Mucosa of descending colon (tissue), 3 donors: ENCODE measurements around the gene SCRN1. TPM values are rescaled to one million over a fixed set of nuclear protein-coding genes. Genes with fewer than 3 reads are reported as not detected.

Experiments
- ATAC-seq: fragments of 200-7000 bp; cut with Tn5 transposase; one replicate; pipeline ENCODE4 v1.9.1; 2020; ENCODE audit warnings: mild to moderate bottlenecking, moderate library complexity
- DNase-seq, 3 donors: peaks; one replicate each; pipeline ENCODE4 v3.0.0-alpha.2; 2020
- H3K36me3 ChIP-seq: fragments of 200-600 bp; one replicate; pipeline ENCODE4 v1.8.0; 2021; ENCODE audit warnings: low read depth, mild to moderate bottlenecking
- H3K4me1 ChIP-seq: fragments of 200-600 bp; one replicate; pipeline ENCODE4 v1.8.0; 2021; ENCODE audit warnings: low read depth, mild to moderate bottlenecking
- H3K4me3 ChIP-seq: fragments of 200-600 bp; one replicate; pipeline ENCODE4 v1.8.0; 2021; ENCODE audit warnings: mild to moderate bottlenecking
- H3K9me3 ChIP-seq: fragments of 200-600 bp; one replicate; pipeline ENCODE4 v1.8.0; 2021; ENCODE audit warnings: mild to moderate bottlenecking
- intact Hi-C, 2 donors: fragments of 100-400 bp; cut with DNase I in 1 of 2; cut with micrococcal nuclease in 1 of 2; formaldehyde crosslinking; loops; one replicate each; pipeline versions ENCODE4 v1.11.0 to v1.11.1; 2022; cut with DNase I, micrococcal nuclease
- total RNA-seq, 3 donors: library from RNA; stranded (reverse); fragmentation: NEBNext Ultra II Directional in 2 of 3; extraction: Animal tissue kit (Norgen Biotek cat#: 25700) in 2 of 3; gene quantifications; one replicate each; pipeline versions ENCODE4 v1.2.1 to v1.2.4, GENCODE V29; 2021 to 2023
- TF ChIP-seq, protein P1 (sequence below): fragments of 200-600 bp; IDR thresholded peaks from one replicate; pipeline ENCODE4 v1.8.0; 2022; ENCODE audit warnings: antibody characterized with exemption, mild to moderate bottlenecking
- donor health status: DM: no; HTN: no; CAD: no; lungs with moderate emphysema.
- donor health status: DM: no; HTN: no; CAD: no.
- donor health status: DM: no; HTN: yes; CAD: no.

SCRN1 gene
- total RNA-seq, 3 donors from 2014 or later, result 6.4 to 60.2 (median 11.2) TPM

DNA sequence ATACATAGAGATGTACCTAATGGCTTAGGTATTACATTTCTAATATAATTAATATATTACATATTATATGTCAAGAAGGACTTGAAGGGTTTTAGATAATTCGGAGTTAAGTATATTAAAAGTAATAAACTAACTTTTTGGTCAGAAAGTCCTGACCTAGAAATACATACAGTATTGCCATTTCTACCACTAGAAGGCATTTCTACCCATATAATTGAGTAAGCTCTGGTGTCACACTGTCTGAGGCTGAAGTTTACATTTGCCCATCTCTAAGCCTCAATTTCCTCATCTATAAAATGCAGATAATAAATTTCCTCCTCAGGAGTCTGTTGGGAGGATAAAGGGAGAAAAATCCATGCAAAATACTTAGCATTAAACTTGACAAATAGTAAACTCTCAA, 29.8 kb upstream of the SCRN1 start:
- Histone ChIP-seq H3K9me3 (no peaks in the 10 kb centered on the region), H3K4me3 (no peak overlapping the region), H3K36me3 (no peaks in the 10 kb centered on the region), H3K4me1 (peaks cover 3% of the 10 kb centered on the region)
- DNase-seq (no peak), ATAC-seq (no peak)
- intact Hi-C loops, result no loop called here
- TF ChIP-seq, protein P1, sequence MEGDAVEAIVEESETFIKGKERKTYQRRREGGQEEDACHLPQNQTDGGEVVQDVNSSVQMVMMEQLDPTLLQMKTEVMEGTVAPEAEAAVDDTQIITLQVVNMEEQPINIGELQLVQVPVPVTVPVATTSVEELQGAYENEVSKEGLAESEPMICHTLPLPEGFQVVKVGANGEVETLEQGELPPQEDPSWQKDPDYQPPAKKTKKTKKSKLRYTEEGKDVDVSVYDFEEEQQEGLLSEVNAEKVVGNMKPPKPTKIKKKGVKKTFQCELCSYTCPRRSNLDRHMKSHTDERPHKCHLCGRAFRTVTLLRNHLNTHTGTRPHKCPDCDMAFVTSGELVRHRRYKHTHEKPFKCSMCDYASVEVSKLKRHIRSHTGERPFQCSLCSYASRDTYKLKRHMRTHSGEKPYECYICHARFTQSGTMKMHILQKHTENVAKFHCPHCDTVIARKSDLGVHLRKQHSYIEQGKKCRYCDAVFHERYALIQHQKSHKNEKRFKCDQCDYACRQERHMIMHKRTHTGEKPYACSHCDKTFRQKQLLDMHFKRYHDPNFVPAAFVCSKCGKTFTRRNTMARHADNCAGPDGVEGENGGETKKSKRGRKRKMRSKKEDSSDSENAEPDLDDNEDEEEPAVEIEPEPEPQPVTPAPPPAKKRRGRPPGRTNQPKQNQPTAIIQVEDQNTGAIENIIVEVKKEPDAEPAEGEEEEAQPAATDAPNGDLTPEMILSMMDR, result no peak

DNA sequence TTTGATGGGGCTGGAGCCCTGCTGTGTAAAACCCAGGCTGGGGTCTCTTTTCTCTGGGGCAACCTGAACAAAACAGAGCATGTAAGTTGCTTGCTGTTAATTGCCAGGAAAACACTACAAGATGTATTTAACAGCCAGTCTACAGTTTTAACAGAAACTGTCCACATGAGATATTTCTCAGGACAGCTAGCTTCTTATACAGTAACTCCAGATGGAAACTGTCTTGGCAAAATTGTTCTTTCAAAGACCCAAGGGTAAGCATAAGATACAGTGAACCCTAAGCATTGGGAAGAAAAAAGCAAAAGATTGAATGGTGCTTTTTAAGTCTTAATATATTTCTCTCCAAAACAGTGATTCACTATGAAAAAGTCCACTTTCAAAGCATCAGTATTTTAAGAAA, 28.9 kb upstream of the SCRN1 start:
- DNase-seq (no peak), ATAC-seq (no peak)
- H3K9me3 ChIP-seq, result no peaks in the 10 kb centered on the region
- no peak overlapping the region for H3K4me3 ChIP-seq
- intact Hi-C loops, result no loop called here
- no peaks in the 10 kb centered on the region for H3K4me1 ChIP-seq
- no peaks in the 10 kb centered on the region for H3K36me3 ChIP-seq
- TF ChIP-seq, protein P1, result no peak

DNA sequence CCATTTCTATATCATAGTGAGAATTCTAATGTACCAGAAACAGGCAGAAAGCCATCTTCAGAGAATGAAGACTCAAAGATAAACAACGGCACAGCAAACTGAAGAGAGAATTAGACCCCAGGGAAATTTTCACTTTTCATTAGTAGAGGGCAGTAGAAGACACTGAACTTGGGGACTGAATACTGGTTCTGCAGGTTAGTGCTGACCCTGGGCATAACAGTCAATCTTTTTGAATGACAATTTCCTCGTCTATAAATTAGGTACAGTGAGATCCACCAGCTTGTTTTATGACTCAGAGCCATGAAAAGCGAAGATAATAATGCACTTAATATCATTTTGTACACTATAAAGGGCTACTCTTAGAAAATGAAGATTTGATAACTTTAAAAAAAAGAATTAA, 23.2 kb upstream of the SCRN1 start:
- DNase-seq, result no peak
- TF ChIP-seq, protein P1, result no peak
- H3K4me1 ChIP-seq, result no peaks in the 10 kb centered on the region
- intact Hi-C loops, result no loop called here
- no peaks in the 10 kb centered on the region for H3K9me3 ChIP-seq
- no peak overlapping the region for H3K4me3 ChIP-seq
- no peak for ATAC-seq
- no peaks in the 10 kb centered on the region for H3K36me3 ChIP-seq

DNA sequence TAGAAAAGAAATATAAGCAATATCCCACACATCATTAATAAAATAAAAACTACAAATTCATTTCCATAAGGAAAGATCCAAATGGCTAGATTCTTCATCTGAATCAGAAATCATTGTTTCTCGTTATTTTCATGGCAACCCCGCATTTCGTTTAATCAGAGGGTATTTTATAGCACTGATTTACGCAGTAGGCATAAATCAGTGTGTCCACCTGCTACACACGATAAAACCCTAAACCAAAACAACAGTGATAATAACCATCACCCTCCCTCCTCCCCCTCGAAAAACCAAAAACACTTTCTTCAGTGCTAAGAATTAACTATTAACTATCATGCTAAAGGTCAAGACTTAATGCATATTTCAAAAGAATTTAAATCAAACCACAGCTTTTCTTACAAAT, 20.4 kb upstream of the SCRN1 start:
- H3K36me3 ChIP-seq, result no peaks in the 10 kb centered on the region
- no peak for ATAC-seq
- no peaks in the 10 kb centered on the region for H3K9me3 ChIP-seq
- DNase-seq, result no peak
- no peaks in the 10 kb centered on the region for H3K4me1 ChIP-seq
- intact Hi-C loops, result no loop called here
- no peak overlapping the region for H3K4me3 ChIP-seq
- TF ChIP-seq, protein P1, result no peak

DNA sequence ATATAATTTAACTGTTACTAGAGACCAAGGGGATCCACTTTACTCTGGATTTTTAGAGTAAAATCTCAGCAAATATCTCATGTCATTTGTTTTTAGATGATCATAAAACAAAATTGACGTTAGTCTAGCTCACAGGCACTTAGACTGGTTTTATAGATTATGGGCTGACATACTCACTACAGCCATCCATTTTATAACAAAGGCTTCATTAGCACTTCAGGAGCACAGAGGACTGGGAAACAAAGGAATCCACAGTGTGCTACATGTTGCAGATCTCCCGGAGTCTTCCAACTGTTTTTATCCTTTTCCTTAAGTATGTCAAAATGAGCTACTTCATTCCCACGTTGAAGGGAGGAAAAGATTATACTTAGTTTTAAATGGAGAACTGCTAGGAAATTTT, 15.9 kb upstream of the SCRN1 start:
- intact Hi-C loops, result no loop called here
- TF ChIP-seq, protein P1, result no peak
- Histone ChIP-seq H3K36me3 (no peaks in the 10 kb centered on the region), H3K4me1 (no peaks in the 10 kb centered on the region), H3K4me3 (no peak overlapping the region), H3K9me3 (no peaks in the 10 kb centered on the region)
- ATAC-seq (no peak), DNase-seq (no peak)

DNA sequence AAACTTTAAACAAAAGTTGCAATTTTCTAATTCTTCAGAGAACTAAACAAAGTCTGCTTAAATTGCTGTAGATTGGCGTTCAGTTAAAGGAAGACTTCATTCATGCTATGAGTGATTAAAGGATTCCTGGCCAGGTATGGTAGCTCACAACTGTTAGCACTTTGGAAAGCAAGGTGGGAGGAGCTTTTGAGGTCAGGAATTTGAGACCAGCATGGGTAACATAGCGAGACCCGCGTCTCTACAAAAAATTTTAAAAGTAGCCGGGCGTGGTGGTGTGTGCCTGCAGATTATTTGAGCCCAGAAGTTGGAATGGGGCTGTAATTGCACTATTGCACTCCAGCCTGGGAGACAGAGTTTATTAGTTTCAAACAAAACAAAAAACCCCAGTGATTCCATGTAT, 13.5 kb upstream of the SCRN1 start:
- intact Hi-C loops, result no loop called here
- Histone ChIP-seq H3K4me1 (no peaks in the 10 kb centered on the region), H3K4me3 (no peak overlapping the region), H3K36me3 (no peaks in the 10 kb centered on the region), H3K9me3 (no peaks in the 10 kb centered on the region)
- ATAC-seq, result no peak
- TF ChIP-seq, protein P1, result no peak
- DNase-seq, result no peak
